Trophoblast cell (in vitro differentiated cells and primary cell): Measurements from ENCODE around the gene KATNAL1.

ENCODE experiments used
- DNase-seq, 2 donors: peaks; one replicate each; pipeline ENCODE4 v3.0.0-alpha.2; 2016
- H2AFZ ChIP-seq: 2 replicates; pipeline ENCODE4 v1.6.1; 2013; ENCODE audit warnings: low read length, moderate library complexity, mild to moderate bottlenecking; ENCODE audit not compliant: insufficient read depth, poor library complexity
- H2AK5ac ChIP-seq: 2 replicates; pipeline ENCODE4 v1.6.1; 2013; ENCODE audit warnings: mild to moderate bottlenecking, low read length
- H2BK120ac ChIP-seq: 2 replicates; pipeline ENCODE4 v1.6.1; 2013; ENCODE audit warnings: low read length, mild to moderate bottlenecking, moderate library complexity; ENCODE audit not compliant: insufficient read depth, poor library complexity
- H2BK12ac ChIP-seq: 2 replicates; pipeline ENCODE4 v1.6.1; 2013; ENCODE audit warnings: mild to moderate bottlenecking, low read length, moderate library complexity
- H2BK5ac ChIP-seq: 2 replicates; pipeline ENCODE4 v1.6.1; 2013; ENCODE audit warnings: low read length, low read depth, moderate library complexity, mild to moderate bottlenecking; ENCODE audit not compliant: poor library complexity
- H3K14ac ChIP-seq: 2 replicates; pipeline ENCODE4 v1.6.1; 2013; ENCODE audit warnings: mild to moderate bottlenecking, low read length
- H3K18ac ChIP-seq: 2 replicates; pipeline ENCODE4 v1.6.1; 2013; ENCODE audit warnings: mild to moderate bottlenecking, low read length
- H3K23ac ChIP-seq: 2 replicates; pipeline ENCODE4 v1.6.1; 2013; ENCODE audit warnings: low read length
- H3K27ac ChIP-seq: 2 replicates; pipeline ENCODE4 v1.5.1; 2013; ENCODE audit warnings: low read depth, mild to moderate bottlenecking, inconsistent platforms, low read length, moderate library complexity
- H3K27me3 ChIP-seq: 2 replicates; pipeline ENCODE4 v1.6.1; 2013; ENCODE audit warnings: inconsistent platforms, mild to moderate bottlenecking, low read length, moderate library complexity; ENCODE audit not compliant: insufficient read depth
- H3K36me3 ChIP-seq, 2 experiments: 1 replicate in 1 of 2; 2 replicates in 1 of 2; pipeline ENCODE4 v1.6.1; 2013; ENCODE audit warnings: low read length in 2 of 2, mild to moderate bottlenecking in 2 of 2, moderate library complexity in 1 of 2; ENCODE audit not compliant: insufficient read depth in 2 of 2, control insufficient read depth in 1 of 2
- H3K4ac ChIP-seq: 2 replicates; pipeline ENCODE4 v1.6.1; 2013; ENCODE audit warnings: low read depth, mild to moderate bottlenecking, low read length, moderate library complexity
- H3K4me1 ChIP-seq, 2 experiments: 1 replicate in 1 of 2; 2 replicates in 1 of 2; pipeline ENCODE4 v1.6.1; 2013; ENCODE audit warnings: low read length in 2 of 2, mild to moderate bottlenecking in 2 of 2, moderate library complexity in 1 of 2; ENCODE audit not compliant: insufficient read depth in 2 of 2, control insufficient read depth in 1 of 2
- H3K4me2 ChIP-seq: 2 replicates; pipeline ENCODE4 v1.6.1; 2013; ENCODE audit warnings: inconsistent platforms, mild to moderate bottlenecking, low read length, moderate library complexity
- H3K4me3 ChIP-seq: 2 replicates; pipeline ENCODE4 v1.5.1; 2013; ENCODE audit warnings: mild to moderate bottlenecking, low read depth, low read length, inconsistent platforms
- H3K79me1 ChIP-seq: one replicate; pipeline ENCODE4 v1.6.1; 2013; ENCODE audit warnings: low read length
- H3K79me2 ChIP-seq: 2 replicates; pipeline ENCODE4 v1.6.1; 2013; ENCODE audit warnings: low read length, mild to moderate bottlenecking; ENCODE audit not compliant: control insufficient read depth, insufficient read depth, poor library complexity
- H3K9ac ChIP-seq: 2 replicates; pipeline ENCODE4 v1.6.1; 2013; ENCODE audit warnings: mild to moderate bottlenecking, low read length
- H3K9me3 ChIP-seq: 2 replicates; pipeline ENCODE4 v1.6.1; 2013; ENCODE audit warnings: low read depth, mild to moderate bottlenecking, control low read depth, inconsistent platforms, low read length; ENCODE audit not compliant: insufficient read depth
- H4K12ac ChIP-seq: 2 replicates; pipeline ENCODE4 v1.6.1; 2013; ENCODE audit warnings: low read depth, mild to moderate bottlenecking, low read length, moderate library complexity
- H4K8ac ChIP-seq: 2 replicates; pipeline ENCODE4 v1.6.1; 2013; ENCODE audit warnings: low read depth, mild to moderate bottlenecking, low read length, moderate library complexity
- H4K91ac ChIP-seq: one replicate; pipeline ENCODE4 v1.6.1; 2013; ENCODE audit warnings: low read depth, mild to moderate bottlenecking, low read length, moderate library complexity
- WGBS: extraction: QIAGEN DNeasy Blood & Tissue Kit; methylation state at CpG from one replicate; pipeline ENCODE4 v1.1.7; 2013; ENCODE audit warnings: missing lambda C conversion rate; ENCODE audit not compliant: insufficient read length, insufficient coverage; ENCODE audit errors: extremely low coverage; 5-methylcytosine and 5-hydroxymethylcytosine counted together

The KATNAL1 gene

DNA sequence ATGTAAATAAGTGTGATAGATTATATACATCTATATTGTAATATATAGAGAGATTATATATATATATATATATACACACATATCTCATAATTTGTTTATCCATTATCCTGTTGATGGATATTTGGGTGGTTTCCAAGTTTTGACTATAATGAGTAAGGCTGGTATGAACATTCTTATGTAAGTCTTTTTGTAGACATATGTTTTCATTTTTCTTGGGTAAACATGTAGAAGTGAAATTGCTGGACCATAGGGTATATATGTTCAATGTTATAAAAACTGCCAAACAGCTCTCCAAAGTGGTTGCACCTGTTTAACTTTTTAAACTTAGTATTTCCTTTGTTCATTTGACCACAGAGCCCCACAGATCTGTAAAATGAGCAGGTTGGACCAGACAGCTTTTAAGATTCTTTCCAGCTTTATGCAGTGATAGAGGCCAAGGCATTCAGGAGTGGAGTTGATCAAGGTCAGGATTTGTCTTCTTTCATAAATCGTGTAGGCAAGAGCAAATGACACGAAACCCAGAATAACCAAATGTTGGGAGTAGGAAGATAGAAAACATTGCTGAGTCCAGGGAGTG, 21.7 kb upstream of the KATNAL1 start:
- H3K4me2 ChIP-seq = no peak overlapping the region
- H2BK5ac ChIP-seq = no peak overlapping the region
- H3K9me3 ChIP-seq = peaks cover 3% of the 10 kb centered on the region
- no peak overlapping the region for H3K18ac ChIP-seq
- peak overlapping the region; percentile 18 for H3K23ac ChIP-seq
- no peak overlapping the region for H3K9ac ChIP-seq
- no peaks in the 10 kb centered on the region for H3K36me3 ChIP-seq
- no peak overlapping the region for H3K27ac ChIP-seq
- H3K4me3 ChIP-seq = no peak overlapping the region
- H2BK12ac ChIP-seq = no peak overlapping the region
- no CpG with 5 or more reads among the region's 2 CpGs for WGBS
- H2AFZ ChIP-seq = no peak overlapping the region
- H3K4me1 ChIP-seq = peaks cover 0 to 4% of the 10 kb centered on the region in 2 experiments
- H3K4ac ChIP-seq = no peak overlapping the region
- H3K79me1 ChIP-seq = no peaks in the 10 kb centered on the region
- peaks cover 3% of the 10 kb centered on the region for H3K27me3 ChIP-seq
- no peak overlapping the region for H4K8ac ChIP-seq
- H2BK120ac ChIP-seq = no peak overlapping the region
- no peak overlapping the region for H4K91ac ChIP-seq
- DNase-seq = no peak
- no peaks in the 10 kb centered on the region for H3K79me2 ChIP-seq
- H4K12ac ChIP-seq = no peak overlapping the region
- H2AK5ac ChIP-seq = no peak overlapping the region
- no peak overlapping the region for H3K14ac ChIP-seq

DNA sequence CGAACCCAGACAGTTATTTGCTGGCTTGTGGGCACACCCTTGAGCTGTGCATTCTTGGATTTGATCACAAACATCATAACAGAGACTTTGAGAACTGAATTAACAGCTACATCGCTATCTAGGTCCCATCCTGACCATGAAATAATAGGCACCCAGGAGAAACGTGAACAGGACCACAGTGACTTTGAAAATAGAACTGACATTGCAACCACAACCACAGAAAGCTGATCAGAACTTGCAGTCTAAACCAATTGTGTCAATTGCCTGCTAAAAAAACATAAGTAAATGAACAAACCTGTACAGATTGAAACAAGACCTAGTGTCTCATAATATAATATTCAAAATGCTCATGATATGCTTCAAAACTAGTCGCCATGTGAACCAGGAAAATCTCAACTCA, 18.3 kb upstream of the KATNAL1 start:
- Histone ChIP-seq H4K12ac (no peak overlapping the region), H4K91ac (no peak overlapping the region), H3K27me3 (peaks cover 3% of the 10 kb centered on the region), H2BK120ac (no peak overlapping the region), H2BK5ac (no peak overlapping the region), H3K18ac (no peak overlapping the region), H3K14ac (no peak overlapping the region), H3K4me1 (no peaks in the 10 kb centered on the region), H2AFZ (no peak overlapping the region), H3K79me1 (no peaks in the 10 kb centered on the region), H3K27ac (no peak overlapping the region), H3K36me3 (no peaks in the 10 kb centered on the region), H3K79me2 (no peaks in the 10 kb centered on the region), H3K23ac (no peak overlapping the region), H3K9ac (no peak overlapping the region), H3K4ac (no peak overlapping the region), H3K4me3 (no peak overlapping the region), H3K4me2 (no peak overlapping the region), H2AK5ac (no peak overlapping the region), H4K8ac (no peak overlapping the region), H3K9me3 (peaks cover 3% of the 10 kb centered on the region), H2BK12ac (no peak overlapping the region)
- WGBS = no CpG with 5 or more reads among the region's 4 CpGs
- no peak for DNase-seq

DNA sequence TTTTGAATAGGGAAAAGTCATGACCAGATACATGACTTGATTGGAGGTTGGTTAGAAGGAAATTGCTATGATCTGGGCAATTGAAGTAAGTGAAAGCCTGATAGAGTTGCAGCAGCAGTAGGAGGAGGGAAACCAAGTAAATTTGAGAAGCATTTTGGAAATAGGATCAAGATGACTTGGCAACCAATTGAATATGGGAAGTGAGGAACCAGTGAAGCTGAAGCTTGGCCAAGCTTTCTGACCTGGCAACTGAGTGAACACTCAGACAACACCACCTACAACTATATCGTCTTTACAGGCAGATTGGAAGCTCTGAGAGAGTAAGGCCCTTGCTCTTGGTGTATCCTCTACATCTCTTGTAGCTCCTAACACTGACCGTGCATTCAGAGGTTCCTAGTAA, 16.2 kb upstream of the KATNAL1 start:
- H3K9me3 ChIP-seq = peaks cover 3% of the 10 kb centered on the region
- H3K79me1 ChIP-seq = no peaks in the 10 kb centered on the region
- no peaks in the 10 kb centered on the region for H3K4me1 ChIP-seq
- no peak overlapping the region for H2BK12ac ChIP-seq
- no peak overlapping the region for H3K27ac ChIP-seq
- H3K79me2 ChIP-seq = no peaks in the 10 kb centered on the region
- no peak overlapping the region for H4K12ac ChIP-seq
- no peak overlapping the region for H4K8ac ChIP-seq
- no peak overlapping the region for H3K4me2 ChIP-seq
- no peak overlapping the region for H3K4ac ChIP-seq
- WGBS = no CpG with 5 or more reads among the region's 2 CpGs
- no peaks in the 10 kb centered on the region for H3K36me3 ChIP-seq
- no peak overlapping the region for H2AK5ac ChIP-seq
- no peak overlapping the region for H2AFZ ChIP-seq
- H3K18ac ChIP-seq = no peak overlapping the region
- no peak overlapping the region for H2BK120ac ChIP-seq
- H3K4me3 ChIP-seq = no peak overlapping the region
- H3K14ac ChIP-seq = no peak overlapping the region
- H4K91ac ChIP-seq = no peak overlapping the region
- H2BK5ac ChIP-seq = no peak overlapping the region
- no peak for DNase-seq
- peaks cover 3% of the 10 kb centered on the region for H3K27me3 ChIP-seq
- no peak overlapping the region for H3K9ac ChIP-seq
- no peak overlapping the region for H3K23ac ChIP-seq

DNA sequence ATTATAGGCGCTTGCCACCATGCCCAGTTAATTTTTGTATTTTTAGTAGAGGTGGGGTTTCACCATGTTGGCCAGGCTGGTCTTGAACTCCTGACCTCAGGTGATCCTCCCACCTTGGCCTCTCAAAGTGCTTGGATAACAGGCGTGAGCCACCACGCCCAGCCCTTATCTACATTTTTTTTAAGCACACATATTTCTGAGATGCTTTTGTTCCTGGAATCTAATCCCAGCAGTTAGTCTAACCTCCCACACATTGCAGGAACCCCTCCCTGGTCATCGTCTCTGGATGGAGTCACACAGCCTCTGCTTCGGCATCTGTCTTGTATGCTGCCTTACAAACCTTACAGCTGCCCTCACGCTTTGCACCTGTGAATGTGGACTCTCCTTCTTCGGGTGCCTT, 15.1 kb upstream of the KATNAL1 start:
- H4K12ac ChIP-seq = no peak overlapping the region
- no peak overlapping the region for H2AK5ac ChIP-seq
- peaks cover 3% of the 10 kb centered on the region for H3K9me3 ChIP-seq
- H3K9ac ChIP-seq = no peak overlapping the region
- no peak overlapping the region for H2AFZ ChIP-seq
- H2BK5ac ChIP-seq = no peak overlapping the region
- peak; percentile 20 to 68 for DNase-seq
- no peak overlapping the region for H3K14ac ChIP-seq
- H3K4me2 ChIP-seq = no peak overlapping the region
- H3K27me3 ChIP-seq = peaks cover 3% of the 10 kb centered on the region
- no peak overlapping the region for H3K4ac ChIP-seq
- H3K4me3 ChIP-seq = no peak overlapping the region
- peaks cover 0 to 1% of the 10 kb centered on the region in 2 experiments for H3K4me1 ChIP-seq
- no peaks in the 10 kb centered on the region for H3K79me1 ChIP-seq
- H4K91ac ChIP-seq = no peak overlapping the region
- no peak overlapping the region for H3K27ac ChIP-seq
- H3K18ac ChIP-seq = no peak overlapping the region
- no peaks in the 10 kb centered on the region for H3K36me3 ChIP-seq
- H3K79me2 ChIP-seq = peaks cover 2% of the 10 kb centered on the region
- H2BK12ac ChIP-seq = no peak overlapping the region
- H3K23ac ChIP-seq = no peak overlapping the region
- no peak overlapping the region for H4K8ac ChIP-seq
- H2BK120ac ChIP-seq = no peak overlapping the region
- WGBS = no CpG with 5 or more reads among the region's 7 CpGs
